ENCODE results near the gene JAZF1. TPM values are rescaled to one million over a fixed set of nuclear protein-coding genes. Genes with fewer than 3 reads are reported as not detected.
A peak's percentile ranks its signal among the peaks of the same experiment; 100 is the strongest.

JAZF1 gene
- total and polyA plus RNA-seq, 4 experiments from 2014 or later, result 3.7 to 8.3 (median 4.7) TPM

GRCh38 chr7:28069388-28069787 lies 111.2 kb downstream of the JAZF1 start:
- intact Hi-C loops (cut with micrococcal nuclease), result no loop called here
- Histone ChIP-seq H3K4me1 (ENCODE audit: insufficient read depth, low read length) (no peaks in the 10 kb centered on the region), H3K27ac (ENCODE audit: low read depth, low read length) (no peak overlapping the region), H3K36me3 (ENCODE audit: insufficient read depth, low read length) (no peaks in the 10 kb centered on the region), H3K9me3 (ENCODE audit: control insufficient read depth in 1 of 2, low read length in 2 of 2) (no peaks in the 10 kb centered on the region), H3K4me3 (ENCODE audit: low read length in 2 of 2) (no peak overlapping the region), H3K27me3 (ENCODE audit: insufficient read depth, low read length) (no peaks in the 10 kb centered on the region)
- DNase-seq, result no peak
- Mint-ChIP-seq H3K36me3 (peaks cover 0 to 3% of the 10 kb centered on the region in 2 donors), H3K4me1 (peaks cover 0 to 5% (median 2%) of the 10 kb centered on the region in 4 donors), H3K4me3 (no peak overlapping the region), H3K9me3 (no peaks in the 10 kb centered on the region), H3K27ac (no peak overlapping the region), H3K27me3 (no peaks in the 10 kb centered on the region)
- ChIA-PET CTCF (ENCODE audit: partially characterized antibody) (interaction anchor here (1.0 to 4.3 kb wide), 5 partner anchors 8 to 28 kb away, joined by 3 to 27 read pairs (median 6); no protein-coding TSS in a partner anchor), POLR2A (ENCODE audit: partially characterized antibody) (no interaction called here)

GRCh38 chr7:28068811-28069216 lies 111.8 kb downstream of the JAZF1 start:
- Histone ChIP-seq H3K27me3 (ENCODE audit: insufficient read depth, low read length) (no peaks in the 10 kb centered on the region), H3K4me3 (ENCODE audit: low read length in 2 of 2) (no peak overlapping the region), H3K36me3 (ENCODE audit: insufficient read depth, low read length) (no peaks in the 10 kb centered on the region), H3K9me3 (ENCODE audit: control insufficient read depth in 1 of 2, low read length in 2 of 2) (no peaks in the 10 kb centered on the region), H3K27ac (ENCODE audit: low read depth, low read length) (no peak overlapping the region), H3K4me1 (ENCODE audit: insufficient read depth, low read length) (no peaks in the 10 kb centered on the region)
- intact Hi-C loops (cut with micrococcal nuclease), result no loop called here
- CTCF ChIA-PET (ENCODE audit: partially characterized antibody), result interaction anchor here (1.0 to 4.3 kb wide), 3 partner anchors 8 to 11 kb away, joined by 3 to 27 read pairs (median 6); no protein-coding TSS in a partner anchor
- Mint-ChIP-seq H3K9me3 (no peaks in the 10 kb centered on the region), H3K27me3 (no peaks in the 10 kb centered on the region), H3K4me3 (no peak overlapping the region), H3K27ac (no peak overlapping the region), H3K4me1 (peaks cover 0 to 5% (median 2%) of the 10 kb centered on the region in 4 donors), H3K36me3 (peaks cover 0 to 3% of the 10 kb centered on the region in 2 donors)
- POLR2A ChIA-PET (ENCODE audit: partially characterized antibody), result no interaction called here
- no peak for DNase-seq

- no peak overlapping the region for H3K27ac ChIP-seq (ENCODE audit: low read depth, low read length)
- POLR2A ChIA-PET (ENCODE audit: partially characterized antibody), result no interaction called here
Observed at GRCh38 chr7:28067171-28067570, 113.4 kb downstream of the JAZF1 start.

GRCh38 chr7:28065721-28066285 lies 114.8 kb downstream of the JAZF1 start:
- Histone ChIP-seq H3K4me3 (ENCODE audit: low read length in 2 of 2) (no peak overlapping the region), H3K27ac (ENCODE audit: low read depth, low read length) (no peak overlapping the region), H3K4me1 (ENCODE audit: insufficient read depth, low read length) (no peaks in the 10 kb centered on the region), H3K9me3 (ENCODE audit: control insufficient read depth in 1 of 2, low read length in 2 of 2) (no peaks in the 10 kb centered on the region), H3K36me3 (ENCODE audit: insufficient read depth, low read length) (no peaks in the 10 kb centered on the region), H3K27me3 (ENCODE audit: insufficient read depth, low read length) (no peaks in the 10 kb centered on the region)
- intact Hi-C loops (cut with micrococcal nuclease), result no loop called here
- Mint-ChIP-seq H3K27me3 (no peaks in the 10 kb centered on the region), H3K4me3 (no peak overlapping the region), H3K4me1 (peaks cover 0 to 12% (median 7%) of the 10 kb centered on the region in 4 donors), H3K27ac (no peak overlapping the region), H3K36me3 (peaks cover 0 to 3% of the 10 kb centered on the region in 2 donors), H3K9me3 (peaks cover 0 to 2% (median 0%) of the 10 kb centered on the region in 8 donors)
- ChIA-PET CTCF (ENCODE audit: partially characterized antibody) (no interaction called here), POLR2A (ENCODE audit: partially characterized antibody) (no interaction called here)
- DNase-seq, result no peak

More at GRCh38 chr7:28067171-28067570, 113.4 kb downstream of the JAZF1 start:
- CTCF ChIA-PET (ENCODE audit: partially characterized antibody), result interaction anchor here (4.3 kb wide), 1 partner anchor 13 kb away, joined by 27 read pairs; no protein-coding TSS in a partner anchor
- no peaks in the 10 kb centered on the region for H3K9me3 ChIP-seq (ENCODE audit: control insufficient read depth in 1 of 2, low read length in 2 of 2)
- H3K36me3 ChIP-seq (ENCODE audit: insufficient read depth, low read length), result no peaks in the 10 kb centered on the region
- peaks cover 0 to 12% (median 7%) of the 10 kb centered on the region in 4 donors for H3K4me1 Mint-ChIP-seq
- no peaks in the 10 kb centered on the region for H3K27me3 ChIP-seq (ENCODE audit: insufficient read depth, low read length)
- no peaks in the 10 kb centered on the region for H3K4me1 ChIP-seq (ENCODE audit: insufficient read depth, low read length)
- no peaks in the 10 kb centered on the region for H3K27me3 Mint-ChIP-seq
- H3K9me3 Mint-ChIP-seq, result peaks cover 0 to 2% (median 0%) of the 10 kb centered on the region in 8 donors
- DNase-seq, result no peak
- H3K27ac Mint-ChIP-seq, result no peak overlapping the region
- no peak overlapping the region for H3K4me3 ChIP-seq (ENCODE audit: low read length in 2 of 2)
- no peaks in the 10 kb centered on the region for H3K36me3 Mint-ChIP-seq
- intact Hi-C loops (cut with micrococcal nuclease), result no loop called here
- no peak overlapping the region for H3K4me3 Mint-ChIP-seq

GRCh38 chr7:28065308-28065707 lies 115.3 kb downstream of the JAZF1 start:
- Histone ChIP-seq H3K4me1 (ENCODE audit: insufficient read depth, low read length) (no peaks in the 10 kb centered on the region), H3K36me3 (ENCODE audit: insufficient read depth, low read length) (no peaks in the 10 kb centered on the region), H3K27ac (ENCODE audit: low read depth, low read length) (no peak overlapping the region), H3K27me3 (ENCODE audit: insufficient read depth, low read length) (no peaks in the 10 kb centered on the region), H3K9me3 (ENCODE audit: control insufficient read depth in 1 of 2, low read length in 2 of 2) (no peaks in the 10 kb centered on the region), H3K4me3 (ENCODE audit: low read length in 2 of 2) (no peak overlapping the region)
- Mint-ChIP-seq H3K4me3 (no peak overlapping the region), H3K9me3 (peaks cover 0 to 2% (median 0%) of the 10 kb centered on the region in 8 donors), H3K27me3 (no peaks in the 10 kb centered on the region), H3K36me3 (peaks cover 0 to 3% of the 10 kb centered on the region in 2 donors), H3K4me1 (peaks cover 0 to 8% (median 7%) of the 10 kb centered on the region in 4 donors), H3K27ac (peak overlapping the region in 2 of 7 donors; percentile 7 to 81)
- no peak for DNase-seq
- intact Hi-C loops (cut with micrococcal nuclease), result no loop called here
- CTCF ChIA-PET (ENCODE audit: partially characterized antibody), result interaction anchor here (1.3 kb wide), 1 partner anchor 32 kb away, joined by 4 read pairs; no protein-coding TSS in a partner anchor
- POLR2A ChIA-PET (ENCODE audit: partially characterized antibody), result no interaction called here

GRCh38 chr7:28064437-28064836 lies 116.2 kb downstream of the JAZF1 start:
- Mint-ChIP-seq H3K9me3 (peaks cover 0 to 4% (median 0%) of the 10 kb centered on the region in 8 donors), H3K4me1 (peaks cover 0 to 8% (median 7%) of the 10 kb centered on the region in 4 donors), H3K27ac (no peak overlapping the region), H3K36me3 (peaks cover 0 to 3% of the 10 kb centered on the region in 2 donors), H3K27me3 (no peaks in the 10 kb centered on the region), H3K4me3 (no peak overlapping the region)
- H3K27ac ChIP-seq (ENCODE audit: low read depth, low read length), result no peak overlapping the region
- no peaks in the 10 kb centered on the region for H3K27me3 ChIP-seq (ENCODE audit: insufficient read depth, low read length)
- H3K9me3 ChIP-seq (ENCODE audit: control insufficient read depth in 1 of 2, low read length in 2 of 2), result no peaks in the 10 kb centered on the region
- DNase-seq, result no peak
- POLR2A ChIA-PET (ENCODE audit: partially characterized antibody), result no interaction called here
- intact Hi-C loops (cut with micrococcal nuclease), result no loop called here
- H3K4me1 ChIP-seq (ENCODE audit: insufficient read depth, low read length), result no peaks in the 10 kb centered on the region
- CTCF ChIA-PET (ENCODE audit: partially characterized antibody), result interaction anchor here (1.3 kb wide), 1 partner anchor 33 kb away, joined by 4 read pairs; no protein-coding TSS in a partner anchor
- H3K36me3 ChIP-seq (ENCODE audit: insufficient read depth, low read length), result no peaks in the 10 kb centered on the region
- H3K4me3 ChIP-seq (ENCODE audit: low read length in 2 of 2), result no peak overlapping the region

- Histone ChIP-seq H3K4me1 (ENCODE audit: insufficient read depth, low read length) (no peaks in the 10 kb centered on the region), H3K4me3 (ENCODE audit: low read length in 2 of 2) (no peak overlapping the region), H3K36me3 (ENCODE audit: insufficient read depth, low read length) (no peaks in the 10 kb centered on the region), H3K27me3 (ENCODE audit: insufficient read depth, low read length) (no peaks in the 10 kb centered on the region), H3K9me3 (ENCODE audit: control insufficient read depth in 1 of 2, low read length in 2 of 2) (no peaks in the 10 kb centered on the region), H3K27ac (ENCODE audit: low read depth, low read length) (no peak overlapping the region)
- no peak overlapping the region for H3K4me3 Mint-ChIP-seq
- peaks cover 0 to 8% (median 7%) of the 10 kb centered on the region in 4 donors for H3K4me1 Mint-ChIP-seq
- intact Hi-C loops (cut with micrococcal nuclease), result no loop called here
- peak in 3 of 5 donors; percentile 8 to 35 (median 14) for DNase-seq
- H3K27me3 Mint-ChIP-seq, result no peaks in the 10 kb centered on the region
- H3K27ac Mint-ChIP-seq, result peak overlapping the region in 1 of 7 donors; percentile 27
- ChIA-PET CTCF (ENCODE audit: partially characterized antibody) (interaction anchor here (1.0 to 3.7 kb wide), 9 partner anchors 9 to 867 kb away, joined by 3 to 18 read pairs (median 6); no protein-coding TSS in a partner anchor), POLR2A (ENCODE audit: partially characterized antibody) (no interaction called here)
- peaks cover 0 to 4% (median 0%) of the 10 kb centered on the region in 8 donors for H3K9me3 Mint-ChIP-seq
- peaks cover 0 to 3% of the 10 kb centered on the region in 2 donors for H3K36me3 Mint-ChIP-seq
Observed at GRCh38 chr7:28062197-28062991, 118.2 kb downstream of the JAZF1 start.

Measured in CD4-positive, alpha-beta memory T cell (primary cell).